Activated T-cell treated with anti-CD3 and anti-CD28 coated beads for 4 hours (primary cell): ENCODE data around the gene FGD1.
A peak's percentile ranks its signal among the peaks of the same experiment; 100 is the strongest.

Experiments
- DNase-seq: peaks from one replicate; pipeline ENCODE4 v3.0.0-alpha.2; 2020

The FGD1 gene

DNA sequence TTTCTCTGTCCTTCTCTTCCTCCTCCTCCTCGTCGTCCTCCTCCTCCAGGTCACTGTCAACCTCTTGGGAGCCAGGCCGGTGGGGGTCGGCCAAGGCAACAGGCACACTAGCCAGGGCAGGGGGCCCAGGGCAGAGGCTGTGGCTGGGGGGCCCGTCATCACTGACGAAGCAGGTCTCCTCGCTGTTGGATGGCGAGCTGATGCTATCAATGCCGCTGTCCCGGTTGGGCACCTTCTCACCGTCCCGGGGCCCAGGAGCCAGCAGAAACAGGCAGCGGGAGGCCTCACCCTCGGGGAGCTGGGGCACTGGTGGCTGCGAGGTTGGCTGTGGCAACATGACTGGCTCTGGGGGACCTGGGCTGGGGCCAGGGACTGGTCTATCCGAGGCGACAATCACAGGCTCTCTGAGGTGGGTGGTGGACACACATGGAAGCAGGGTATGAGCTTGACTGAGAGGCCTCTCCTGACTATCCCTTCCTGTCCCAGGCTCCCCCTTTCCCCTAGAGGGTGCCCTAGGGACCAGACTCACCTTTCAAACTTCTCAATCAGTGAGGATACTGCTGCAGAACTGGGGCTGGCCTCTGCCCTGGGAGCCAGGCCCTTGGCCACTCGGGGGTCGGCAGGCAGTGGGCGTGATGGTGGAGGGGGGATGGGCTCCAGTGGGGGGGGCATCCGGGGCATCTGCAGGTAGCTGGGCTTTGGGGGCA lies 25.8 kb downstream of the FGD1 start:
- DNase-seq, result no peak

GRCh38 chrX:54452920-54453319 lies 43.1 kb downstream of the FGD1 start:
- DNase-seq, result no peak

GRCh38 chrX:54449929-54450328 lies 46.1 kb downstream of the FGD1 start:
- no peak for DNase-seq

DNA sequence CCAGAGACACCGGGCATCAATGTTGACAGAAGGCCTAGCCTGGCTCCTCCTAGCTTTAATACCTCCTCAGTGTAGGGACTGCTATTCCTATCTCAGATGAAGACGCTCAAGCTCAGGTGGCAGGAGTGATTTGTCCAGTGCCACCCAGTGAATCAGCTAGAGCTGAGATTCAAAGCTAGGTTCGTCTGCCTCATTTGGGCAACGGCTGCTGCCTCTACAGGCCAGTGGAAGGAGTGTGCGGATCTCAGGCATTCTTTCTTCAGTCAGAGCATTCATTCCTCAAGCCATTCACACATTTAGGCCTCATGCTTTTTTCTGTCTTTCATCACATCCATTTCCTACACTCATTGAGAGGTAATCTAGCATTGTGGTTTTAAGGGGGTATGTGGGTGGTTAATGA lies 48.6 kb downstream of the FGD1 start:
- no peak for DNase-seq

- DNase-seq, result no peak
Observed at GRCh38 chrX:54446084-54446483, 50.0 kb downstream of the FGD1 start.

GRCh38 chrX:54444752-54445151 lies 51.3 kb downstream of the FGD1 start:
- DNase-seq, result no peak

GRCh38 chrX:54442790-54443189 lies 53.2 kb downstream of the FGD1 start:
- DNase-seq, result no peak

DNA sequence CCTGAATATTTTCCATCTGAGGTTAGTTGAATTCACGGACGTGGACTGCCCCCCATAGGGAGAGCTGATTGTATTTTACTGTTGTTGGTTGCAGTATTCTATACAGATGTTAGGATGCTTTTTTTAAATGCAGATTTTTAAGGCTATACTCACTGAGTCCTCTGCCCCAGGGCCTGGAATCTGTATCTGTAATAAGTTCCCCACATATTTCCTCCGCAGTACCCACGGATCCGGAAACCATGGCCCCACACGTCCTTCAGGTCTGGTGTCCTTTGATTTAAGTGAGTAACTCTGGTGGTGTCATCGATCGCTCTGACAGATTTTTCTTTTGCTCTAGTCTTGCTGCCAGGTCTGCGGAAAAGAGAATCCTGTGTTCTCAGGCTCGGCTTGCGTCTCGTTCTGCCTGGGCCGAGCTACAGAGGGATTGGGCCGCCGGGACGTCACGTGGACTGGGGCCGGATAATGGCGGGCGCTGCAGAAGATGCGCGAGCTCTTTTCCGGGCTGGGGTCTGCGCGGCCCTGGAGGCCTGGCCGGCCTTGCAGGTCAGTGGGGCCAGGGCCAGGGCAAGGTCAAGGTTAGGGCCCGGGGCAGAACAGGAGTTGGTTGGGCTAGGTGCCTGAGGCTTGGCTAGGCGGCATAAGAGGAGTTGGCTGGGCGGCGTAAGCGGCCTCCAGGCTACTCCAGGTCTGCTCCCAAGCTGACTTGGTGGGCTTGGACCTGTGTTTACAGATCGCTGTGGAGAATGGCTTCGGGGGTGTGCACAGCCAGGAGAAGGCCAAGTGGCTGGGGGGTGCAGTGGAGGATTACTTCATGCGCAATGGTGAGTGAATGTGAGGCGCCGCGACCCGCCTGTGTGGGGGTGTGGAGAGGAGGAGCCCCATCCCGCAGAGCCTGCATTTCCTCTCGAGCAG lies 55.8 kb downstream of the FGD1 start, which contains the start of gene TSR2:
Gene TSR2 (plus strand): TSS at position 445 of the 912 bp plus-strand sequence. CDS start 18 bp downstream, at position 463.
- peak; percentile 61 for DNase-seq

GRCh38 chrX:54435121-54435520 lies 60.9 kb downstream of the FGD1 start:
- DNase-seq, result no peak

DNA sequence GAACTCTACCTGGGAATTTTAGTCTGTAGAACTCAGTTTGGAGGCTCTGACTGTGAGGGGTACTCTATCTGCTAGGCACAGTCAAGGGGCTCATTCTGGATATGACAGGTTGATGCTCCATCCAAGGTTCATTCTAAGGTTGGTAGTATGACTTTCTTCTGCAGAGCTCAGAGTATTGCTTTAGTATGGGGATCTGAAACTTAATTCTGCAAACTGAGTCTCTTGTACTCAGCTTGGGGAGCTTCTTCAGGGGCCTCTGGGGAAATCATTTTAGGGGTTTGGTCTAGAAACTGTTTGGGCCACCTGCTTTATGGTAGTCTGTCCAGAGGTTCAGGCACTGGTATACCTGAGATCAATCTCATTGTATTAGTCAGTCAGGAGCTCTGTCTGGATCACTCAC lies 65.5 kb downstream of the FGD1 start:
- DNase-seq, result no peak

DNA sequence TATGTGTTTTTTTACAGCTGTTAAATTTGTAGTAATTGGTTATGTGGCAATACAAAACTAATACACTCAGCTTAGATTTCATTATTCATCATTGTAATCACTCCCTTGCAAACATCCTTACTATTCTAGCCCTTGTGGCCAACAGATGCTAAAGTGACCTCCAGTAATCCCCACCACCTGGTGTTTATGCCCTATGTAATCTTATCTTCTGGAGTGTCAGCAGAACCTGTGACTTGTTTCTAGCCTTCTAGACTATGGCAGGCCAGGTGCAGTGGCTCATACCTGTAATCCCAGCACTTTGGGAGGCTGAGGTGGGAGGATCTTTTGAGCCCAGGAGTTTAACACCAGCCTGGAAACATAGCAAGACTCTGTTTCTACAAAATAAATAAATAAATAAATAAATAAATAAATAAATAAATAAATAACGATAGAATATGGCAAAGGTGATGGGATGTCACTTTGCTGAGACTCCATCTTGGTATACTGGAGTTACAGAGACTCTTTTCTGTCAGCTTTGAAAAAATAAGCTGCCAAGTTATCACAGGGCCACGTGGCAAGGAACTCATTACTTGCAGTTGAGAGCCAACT lies 68.1 kb downstream of the FGD1 start:
- DNase-seq, result no peak

GRCh38 chrX:54423161-54423888 lies 72.7 kb downstream of the FGD1 start:
- DNase-seq, result no peak

- no peak for DNase-seq
Observed at GRCh38 chrX:54422168-54422567, 73.9 kb downstream of the FGD1 start.

DNA sequence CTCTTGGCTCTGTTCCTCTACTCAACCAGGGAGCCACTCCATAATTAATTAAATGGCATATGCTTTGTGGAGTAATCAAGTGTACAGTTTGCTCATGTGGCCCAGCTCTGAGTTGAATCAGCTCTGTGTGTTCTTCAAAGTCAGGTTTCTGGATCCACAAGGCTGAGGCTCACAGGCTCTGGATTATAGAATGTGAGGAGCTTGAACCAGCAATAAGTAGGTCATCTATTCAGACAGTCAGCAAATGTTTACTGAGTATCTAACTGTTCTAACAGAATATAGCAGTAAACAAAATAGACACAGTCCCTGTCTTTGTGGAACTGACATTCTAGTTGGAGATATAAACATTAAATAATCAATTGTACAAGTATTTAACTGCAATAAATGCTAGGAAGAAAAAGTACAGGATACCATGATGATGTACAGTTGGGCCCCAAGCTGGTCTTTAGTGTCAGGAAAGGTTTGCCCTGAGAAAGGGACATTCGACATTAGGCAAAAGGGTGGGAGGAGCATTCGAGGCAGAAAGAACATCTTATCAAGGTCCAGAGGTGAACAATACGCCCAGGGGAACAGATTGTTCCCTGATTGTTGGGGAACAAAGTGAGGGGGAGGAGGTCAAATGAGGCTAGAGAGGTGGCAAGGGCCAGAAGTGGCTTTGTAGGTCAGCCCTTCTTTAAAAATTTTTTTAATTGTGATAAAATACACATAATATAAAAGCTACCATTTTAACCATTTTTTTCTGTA lies 76.3 kb downstream of the FGD1 start:
- DNase-seq, result no peak

GRCh38 chrX:54416965-54417364 lies 79.1 kb downstream of the FGD1 start:
- DNase-seq, result no peak

DNA sequence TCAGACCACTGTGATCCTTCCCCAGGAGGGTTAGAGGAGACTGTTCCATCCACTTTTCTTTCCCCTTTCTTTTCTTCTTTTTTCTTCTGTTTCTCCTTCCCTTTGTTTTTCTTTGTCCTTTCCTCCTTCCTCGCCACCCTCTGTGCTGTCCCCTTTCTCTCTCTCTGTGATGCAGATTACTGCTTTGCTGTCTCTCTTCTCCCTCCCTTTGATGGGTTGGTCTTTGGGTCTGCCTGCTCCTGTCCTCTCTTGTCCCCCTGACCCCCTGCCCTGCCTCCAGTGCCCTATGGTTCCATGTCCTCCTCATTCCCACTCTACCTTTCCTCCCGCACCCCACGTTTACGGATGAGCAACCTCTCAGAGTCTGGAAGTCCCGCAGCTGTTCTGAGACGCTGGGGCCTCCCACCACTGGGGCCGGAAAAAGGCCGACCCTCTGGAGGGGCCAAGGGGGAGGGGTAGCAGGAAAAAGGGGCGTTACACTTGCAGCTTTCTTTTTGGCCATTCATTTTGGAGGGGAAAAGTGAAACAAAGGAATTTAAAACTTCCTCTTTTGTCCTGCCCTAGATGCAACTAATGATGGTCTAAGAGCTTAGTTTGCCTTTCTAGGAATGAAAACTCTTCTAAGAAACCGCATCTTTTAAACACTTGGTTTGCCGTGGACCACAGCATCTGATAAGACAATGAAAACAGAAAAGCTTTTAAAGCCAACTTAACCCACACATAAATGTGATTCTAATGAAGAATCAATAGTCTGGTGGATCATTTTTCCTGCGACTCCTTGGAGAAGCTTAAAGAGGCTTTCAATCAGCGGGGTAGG lies 80.3 kb downstream of the FGD1 start:
- DNase-seq, result no peak

DNA sequence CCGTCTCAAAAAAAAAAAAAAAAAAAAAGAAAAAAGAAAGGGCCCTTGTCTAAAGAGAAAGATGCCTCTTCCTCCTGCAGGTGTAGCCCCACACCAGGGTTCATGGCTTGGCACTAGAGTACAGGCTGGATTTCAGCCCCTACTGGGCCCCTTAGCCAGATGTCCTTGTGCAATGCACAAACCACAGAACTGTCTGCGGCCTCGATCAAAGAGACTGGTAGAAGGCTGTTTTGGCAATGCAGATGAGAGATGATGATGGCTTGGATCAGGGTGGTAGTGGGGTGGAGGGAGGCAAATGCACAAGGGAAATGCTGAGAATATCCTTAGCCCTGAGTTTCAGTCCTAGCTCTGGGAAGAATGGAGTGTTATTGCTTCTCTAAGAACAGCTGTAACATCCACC lies 82.3 kb downstream of the FGD1 start:
- no peak for DNase-seq

- DNase-seq, result no peak
Observed at GRCh38 chrX:54411732-54412131, 84.3 kb downstream of the FGD1 start.

DNA sequence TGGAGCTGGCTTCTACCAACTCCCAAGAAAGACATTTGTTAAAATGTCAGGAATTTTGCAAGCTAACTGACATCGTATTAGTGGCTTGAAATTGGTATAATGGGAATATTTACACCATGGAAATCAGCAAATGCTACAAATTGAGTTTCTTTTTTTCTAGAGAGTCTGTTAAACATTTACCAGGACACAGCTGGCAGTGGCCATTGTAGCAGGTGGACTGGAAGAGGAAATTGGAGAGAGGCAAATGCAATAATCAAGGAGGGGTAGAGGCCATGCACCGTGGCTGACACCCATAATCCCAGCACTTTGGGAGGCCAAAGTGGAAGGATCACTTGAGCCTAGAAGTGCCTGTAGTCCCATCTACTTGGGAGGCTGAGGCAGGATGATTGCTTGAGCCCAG lies 88.8 kb downstream of the FGD1 start:
- DNase-seq, result no peak

DNA sequence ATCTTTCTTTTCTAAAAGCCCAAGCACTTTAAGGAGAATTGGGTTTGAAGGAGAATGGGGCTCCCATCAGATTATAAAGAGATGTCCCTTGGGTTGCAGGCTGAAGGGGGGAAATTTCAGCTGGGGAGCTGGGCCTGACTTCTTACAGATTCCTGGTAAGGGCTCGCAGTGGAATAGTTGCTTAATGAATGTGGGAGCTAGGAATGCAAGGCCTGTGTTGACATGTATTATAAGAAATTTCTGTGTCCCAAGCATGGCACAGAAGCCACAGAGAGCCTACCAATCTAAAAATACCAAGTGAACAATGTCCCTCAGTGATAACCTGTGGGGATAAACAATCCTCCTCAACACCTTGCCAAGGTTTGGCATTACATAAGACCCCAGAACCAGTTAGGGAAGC lies 98.9 kb downstream of the FGD1 start:
- DNase-seq, result no peak
